Measurements from ENCODE around the gene GCH1.

Gene GCH1

GRCh38 chr14:54844479-54844878 lies 58.1 kb downstream of the GCH1 start:
- ChIA-PET CTCF (interaction anchor here (1.2 to 2.1 kb wide), 2 partner anchors 10 to 58 kb away, joined by 3 to 6 read pairs; partner anchors contain the start of gene GCH1), POLR2A (no interaction called here)
- Histone ChIP-seq H3K27me3 (replicated peaks in 2 of 5; ENCODE audit: control insufficient read depth in 4 of 5, insufficient read depth in 5 of 5, low read length in 4 of 5) (no peaks in the 10 kb centered on the region), H3K36me3 (ENCODE audit: control insufficient read depth in 4 of 4, insufficient read depth in 4 of 4, low read length in 3 of 4) (peaks cover 0 to 7% (median 3%) of the 10 kb centered on the region in 4 experiments), H3K27ac (ENCODE audit: insufficient read depth in 1 of 2, low read depth in 1 of 2, low read length in 2 of 2, poor library complexity in 1 of 2, severe bottlenecking in 2 of 2) (no peak overlapping the region), H3K4me3 (ENCODE audit: control insufficient read depth in 1 of 7, extremely low read depth in 1 of 7, insufficient read depth in 4 of 7, low read depth in 2 of 7, low read length in 6 of 7) (no peak overlapping the region), H3K9me3 (ENCODE audit: control extremely low read depth in 1 of 5, control insufficient read depth in 4 of 5, insufficient read depth in 2 of 5, low read depth in 1 of 5, low read length in 4 of 5) (no peaks in the 10 kb centered on the region), H3K4me1 (ENCODE audit: control extremely low read depth in 1 of 4, control insufficient read depth in 4 of 4, insufficient read depth in 4 of 4, low read length in 3 of 4) (no peaks in the 10 kb centered on the region)
- DNase-seq: no peak
- WGBS (ENCODE audit: insufficient coverage): 80% methylated on average over 1 of the region's 2 CpGs

GRCh38 chr14:54840798-54841197 lies 61.8 kb downstream of the GCH1 start:
- no peaks in the 10 kb centered on the region for H3K4me1 ChIP-seq (ENCODE audit: control extremely low read depth in 1 of 4, control insufficient read depth in 4 of 4, insufficient read depth in 4 of 4, low read length in 3 of 4)
- H3K27ac ChIP-seq (ENCODE audit: insufficient read depth in 1 of 2, low read depth in 1 of 2, low read length in 2 of 2, poor library complexity in 1 of 2, severe bottlenecking in 2 of 2): no peak overlapping the region
- no peak for DNase-seq
- no peak overlapping the region for H3K4me3 ChIP-seq (ENCODE audit: control insufficient read depth in 1 of 7, extremely low read depth in 1 of 7, insufficient read depth in 4 of 7, low read depth in 2 of 7, low read length in 6 of 7)
- 100% methylated on average over 1 of the region's 1 CpG for WGBS (ENCODE audit: insufficient coverage)
- H3K9me3 ChIP-seq (ENCODE audit: control extremely low read depth in 1 of 5, control insufficient read depth in 4 of 5, insufficient read depth in 2 of 5, low read depth in 1 of 5, low read length in 4 of 5): no peaks in the 10 kb centered on the region
- no peaks in the 10 kb centered on the region for H3K27me3 ChIP-seq (replicated peaks in 2 of 5; ENCODE audit: control insufficient read depth in 4 of 5, insufficient read depth in 5 of 5, low read length in 4 of 5)
- POLR2A ChIA-PET: no interaction called here
- H3K36me3 ChIP-seq (ENCODE audit: control insufficient read depth in 4 of 4, insufficient read depth in 4 of 4, low read length in 3 of 4): peaks cover 0 to 7% (median 3%) of the 10 kb centered on the region in 4 experiments
- CTCF ChIA-PET: no interaction called here

- no peak overlapping the region for H3K27ac ChIP-seq (ENCODE audit: insufficient read depth in 1 of 2, low read depth in 1 of 2, low read length in 2 of 2, poor library complexity in 1 of 2, severe bottlenecking in 2 of 2)
- H3K9me3 ChIP-seq (ENCODE audit: control extremely low read depth in 1 of 5, control insufficient read depth in 4 of 5, insufficient read depth in 2 of 5, low read depth in 1 of 5, low read length in 4 of 5): no peaks in the 10 kb centered on the region
- H3K27me3 ChIP-seq (replicated peaks in 2 of 5; ENCODE audit: control insufficient read depth in 4 of 5, insufficient read depth in 5 of 5, low read length in 4 of 5): no peaks in the 10 kb centered on the region
- WGBS (ENCODE audit: insufficient coverage): 100% methylated on average over 2 of the region's 3 CpGs
- no peak overlapping the region for H3K4me3 ChIP-seq (ENCODE audit: control insufficient read depth in 1 of 7, extremely low read depth in 1 of 7, insufficient read depth in 4 of 7, low read depth in 2 of 7, low read length in 6 of 7)
- H3K36me3 ChIP-seq (ENCODE audit: control insufficient read depth in 4 of 4, insufficient read depth in 4 of 4, low read length in 3 of 4): peaks cover 0 to 7% (median 3%) of the 10 kb centered on the region in 4 experiments
- H3K4me1 ChIP-seq (ENCODE audit: control extremely low read depth in 1 of 4, control insufficient read depth in 4 of 4, insufficient read depth in 4 of 4, low read length in 3 of 4): no peaks in the 10 kb centered on the region
- ChIA-PET POLR2A (no interaction called here), CTCF (no interaction called here)
- DNase-seq: no peak
These were observed 62.3 kb downstream of the GCH1 start for GRCh38 chr14:54840336-54840735.

DNA sequence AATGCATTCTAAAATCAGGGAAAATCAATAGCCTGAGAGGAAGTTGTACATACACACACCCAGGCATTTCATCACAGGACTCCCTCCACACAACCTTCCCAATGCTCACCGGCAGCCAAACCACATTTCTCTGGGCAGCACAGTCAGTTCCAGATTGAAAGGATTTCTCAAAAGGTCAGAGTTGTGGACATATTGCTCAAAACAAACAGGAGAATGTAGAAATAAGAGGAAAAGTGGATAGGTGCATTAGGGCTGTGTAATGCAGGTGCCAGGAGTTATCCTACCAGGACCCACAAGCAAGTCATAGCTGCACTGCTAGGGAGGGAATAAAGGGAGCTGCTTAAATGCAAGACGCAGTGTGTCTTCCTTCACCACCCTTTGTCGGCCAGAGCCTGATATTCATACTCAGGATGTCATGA lies 62.9 kb downstream of the GCH1 start:
- WGBS (ENCODE audit: insufficient coverage): no CpG with 5 or more reads among the region's 3 CpGs
- Histone ChIP-seq H3K27ac (ENCODE audit: insufficient read depth in 1 of 2, low read depth in 1 of 2, low read length in 2 of 2, poor library complexity in 1 of 2, severe bottlenecking in 2 of 2) (no peak overlapping the region), H3K4me1 (ENCODE audit: control extremely low read depth in 1 of 4, control insufficient read depth in 4 of 4, insufficient read depth in 4 of 4, low read length in 3 of 4) (no peaks in the 10 kb centered on the region), H3K27me3 (replicated peaks in 2 of 5; ENCODE audit: control insufficient read depth in 4 of 5, insufficient read depth in 5 of 5, low read length in 4 of 5) (no peaks in the 10 kb centered on the region), H3K36me3 (ENCODE audit: control insufficient read depth in 4 of 4, insufficient read depth in 4 of 4, low read length in 3 of 4) (peaks cover 0 to 7% (median 3%) of the 10 kb centered on the region in 4 experiments), H3K9me3 (ENCODE audit: control extremely low read depth in 1 of 5, control insufficient read depth in 4 of 5, insufficient read depth in 2 of 5, low read depth in 1 of 5, low read length in 4 of 5) (no peaks in the 10 kb centered on the region), H3K4me3 (ENCODE audit: control insufficient read depth in 1 of 7, extremely low read depth in 1 of 7, insufficient read depth in 4 of 7, low read depth in 2 of 7, low read length in 6 of 7) (no peak overlapping the region)
- CTCF ChIA-PET: no interaction called here
- POLR2A ChIA-PET: no interaction called here
- DNase-seq: no peak

DNA sequence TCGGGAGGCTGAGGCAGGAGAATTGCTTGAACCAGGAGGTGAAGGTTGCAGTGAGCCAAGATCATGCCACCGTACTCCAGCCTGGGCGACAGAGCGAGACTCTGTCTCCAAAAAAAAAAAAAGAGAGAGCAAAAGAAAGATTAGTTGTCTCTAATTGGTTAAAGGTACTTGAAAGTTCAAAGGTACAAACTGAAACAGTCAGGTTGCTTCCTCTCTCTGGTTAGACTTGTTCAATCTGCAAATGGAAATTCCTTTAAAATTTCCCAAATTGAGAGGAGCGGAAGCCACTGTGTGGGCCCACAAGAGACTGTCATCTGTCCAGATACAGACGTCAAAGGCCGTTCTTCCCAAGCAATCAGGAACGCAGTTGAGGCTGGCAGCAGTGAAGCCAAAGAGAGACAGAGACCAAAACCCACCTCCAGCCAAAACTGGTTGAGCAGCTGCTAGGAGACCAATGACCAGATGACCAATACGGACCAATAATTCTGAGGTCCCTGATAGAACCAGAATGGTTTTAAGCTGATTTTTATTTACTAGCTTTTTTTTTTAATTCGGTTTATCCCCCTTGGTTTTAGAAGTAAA lies 63.6 kb downstream of the GCH1 start:
- no peaks in the 10 kb centered on the region for H3K9me3 ChIP-seq (ENCODE audit: control extremely low read depth in 1 of 5, control insufficient read depth in 4 of 5, insufficient read depth in 2 of 5, low read depth in 1 of 5, low read length in 4 of 5)
- H3K4me3 ChIP-seq (ENCODE audit: control insufficient read depth in 1 of 7, extremely low read depth in 1 of 7, insufficient read depth in 4 of 7, low read depth in 2 of 7, low read length in 6 of 7): no peak overlapping the region
- CTCF ChIA-PET: no interaction called here
- peaks cover 0 to 6% (median 3%) of the 10 kb centered on the region in 4 experiments for H3K36me3 ChIP-seq (ENCODE audit: control insufficient read depth in 4 of 4, insufficient read depth in 4 of 4, low read length in 3 of 4)
- no peaks in the 10 kb centered on the region for H3K4me1 ChIP-seq (ENCODE audit: control extremely low read depth in 1 of 4, control insufficient read depth in 4 of 4, insufficient read depth in 4 of 4, low read length in 3 of 4)
- H3K27ac ChIP-seq (ENCODE audit: insufficient read depth in 1 of 2, low read depth in 1 of 2, low read length in 2 of 2, poor library complexity in 1 of 2, severe bottlenecking in 2 of 2): no peak overlapping the region
- no peak for DNase-seq
- no peaks in the 10 kb centered on the region for H3K27me3 ChIP-seq (replicated peaks in 2 of 5; ENCODE audit: control insufficient read depth in 4 of 5, insufficient read depth in 5 of 5, low read length in 4 of 5)
- POLR2A ChIA-PET: no interaction called here
- WGBS (ENCODE audit: insufficient coverage): 99% methylated on average over 6 of the region's 10 CpGs

GRCh38 chr14:54837508-54838149 lies 65.0 kb downstream of the GCH1 start:
- Histone ChIP-seq H3K27me3 (replicated peaks in 2 of 5; ENCODE audit: control insufficient read depth in 4 of 5, insufficient read depth in 5 of 5, low read length in 4 of 5) (no peaks in the 10 kb centered on the region), H3K4me1 (ENCODE audit: control extremely low read depth in 1 of 4, control insufficient read depth in 4 of 4, insufficient read depth in 4 of 4, low read length in 3 of 4) (no peaks in the 10 kb centered on the region), H3K27ac (ENCODE audit: insufficient read depth in 1 of 2, low read depth in 1 of 2, low read length in 2 of 2, poor library complexity in 1 of 2, severe bottlenecking in 2 of 2) (no peak overlapping the region), H3K9me3 (ENCODE audit: control extremely low read depth in 1 of 5, control insufficient read depth in 4 of 5, insufficient read depth in 2 of 5, low read depth in 1 of 5, low read length in 4 of 5) (no peaks in the 10 kb centered on the region), H3K4me3 (ENCODE audit: control insufficient read depth in 1 of 7, extremely low read depth in 1 of 7, insufficient read depth in 4 of 7, low read depth in 2 of 7, low read length in 6 of 7) (no peak overlapping the region), H3K36me3 (ENCODE audit: control insufficient read depth in 4 of 4, insufficient read depth in 4 of 4, low read length in 3 of 4) (peaks cover 0 to 6% (median 1%) of the 10 kb centered on the region in 4 experiments)
- no CpG with 5 or more reads among the region's 2 CpGs for WGBS (ENCODE audit: insufficient coverage)
- ChIA-PET POLR2A (interaction anchor here (1.0 kb wide), 1 partner anchor 55 kb away, joined by 3 read pairs; no protein-coding TSS in a partner anchor), CTCF (no interaction called here)
- DNase-seq: no peak

DNA sequence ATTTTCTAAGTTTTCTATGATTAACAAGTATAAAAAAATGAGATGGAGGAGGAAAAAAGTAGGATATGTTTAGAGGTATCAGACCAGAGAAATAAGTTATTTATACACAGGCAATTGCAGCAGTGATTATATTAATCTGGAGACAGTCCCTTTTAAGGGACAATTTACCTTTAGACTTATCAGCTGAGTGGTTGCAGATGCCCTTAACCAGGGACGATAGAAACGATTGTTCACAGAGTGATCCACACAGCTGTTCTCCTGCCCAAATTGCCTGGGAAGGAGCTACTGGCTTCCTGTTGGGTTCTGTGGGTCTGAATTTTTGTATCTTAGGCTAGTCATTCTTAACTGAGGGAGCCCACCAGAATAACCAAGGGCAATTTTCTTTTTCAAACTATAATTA lies 66.4 kb downstream of the GCH1 start:
- H3K27me3 ChIP-seq (replicated peaks in 2 of 5; ENCODE audit: control insufficient read depth in 4 of 5, insufficient read depth in 5 of 5, low read length in 4 of 5): no peaks in the 10 kb centered on the region
- H3K27ac ChIP-seq (ENCODE audit: insufficient read depth in 1 of 2, low read depth in 1 of 2, low read length in 2 of 2, poor library complexity in 1 of 2, severe bottlenecking in 2 of 2): no peak overlapping the region
- H3K4me1 ChIP-seq (ENCODE audit: control extremely low read depth in 1 of 4, control insufficient read depth in 4 of 4, insufficient read depth in 4 of 4, low read length in 3 of 4): no peaks in the 10 kb centered on the region
- no peak for DNase-seq
- CTCF ChIA-PET: no interaction called here
- POLR2A ChIA-PET: no interaction called here
- no peaks in the 10 kb centered on the region for H3K9me3 ChIP-seq (ENCODE audit: control extremely low read depth in 1 of 5, control insufficient read depth in 4 of 5, insufficient read depth in 2 of 5, low read depth in 1 of 5, low read length in 4 of 5)
- H3K4me3 ChIP-seq (ENCODE audit: control insufficient read depth in 1 of 7, extremely low read depth in 1 of 7, insufficient read depth in 4 of 7, low read depth in 2 of 7, low read length in 6 of 7): no peak overlapping the region
- H3K36me3 ChIP-seq (ENCODE audit: control insufficient read depth in 4 of 4, insufficient read depth in 4 of 4, low read length in 3 of 4): peaks cover 0 to under 1% (median 0%) of the 10 kb centered on the region in 4 experiments
- 60% methylated on average over 1 of the region's 2 CpGs for WGBS (ENCODE audit: insufficient coverage)
